HG03196 (cell line): ENCODE data around the gene ZNF534.
"Not testable (repeated sequence)": the region's sequence is repeated elsewhere in the genome, so short reads cannot be mapped to it uniquely, and the experiment has no call there.

Experiments
- ATAC-seq: cut with Tn5 transposase; IDR thresholded peaks from one replicate; pipeline ENCODE4 v1.9.1; 2021; ENCODE audit not compliant: unreplicated experiment

ZNF534 gene

GRCh38 chr19:52428937-52429336 is at the start of gene ZNF534:
TSS of gene ZNF534 (plus strand) at chr19:52429148. CDS start at chr19:52431475, 2,327 bp downstream.
- no peak for ATAC-seq

- ATAC-seq, result no peak
These were observed 37.8 kb upstream of the ZNF534 start for GRCh38 chr19:52391135-52391534.

- peak; percentile 90 for ATAC-seq
These were observed 31.5 kb upstream of the ZNF534 start, which contains the start of gene ZNF528 for GRCh38 chr19:52397310-52398080. TSS of gene ZNF528 (plus strand) at chr19:52397849. CDS start at chr19:52402014, 4,165 bp downstream.

GRCh38 chr19:52398081-52398441 is 30.9 kb upstream of the ZNF534 start:
- no peak for ATAC-seq

GRCh38 chr19:52410276-52410675 is 18.7 kb upstream of the ZNF534 start:
- no peak for ATAC-seq

GRCh38 chr19:52415711-52416110 is 13.2 kb upstream of the ZNF534 start:
- no peak for ATAC-seq

- ATAC-seq, result no peak
These were observed 13.2 kb downstream of the ZNF534 start for GRCh38 chr19:52442179-52442578.

GRCh38 chr19:52444506-52444905 is 15.6 kb downstream of the ZNF534 start:
- ATAC-seq, result no peak

- ATAC-seq, result no peak
These were observed 22.3 kb downstream of the ZNF534 start for GRCh38 chr19:52451241-52451640.

- no peak for ATAC-seq
These were observed 24.6 kb downstream of the ZNF534 start, which contains the start of gene ZNF578 for GRCh38 chr19:52453324-52454094. TSS of gene ZNF578 (plus strand) at chr19:52453553. CDS start at chr19:52501846, 48,293 bp downstream.

- ATAC-seq, result no peak
These were observed 36.0 kb downstream of the ZNF534 start for GRCh38 chr19:52464798-52465470.

- no peak for ATAC-seq
These were observed 44.9 kb downstream of the ZNF534 start for GRCh38 chr19:52473655-52474350.

- ATAC-seq, result no peak
These were observed 45.6 kb downstream of the ZNF534 start for GRCh38 chr19:52474351-52475127.

- ATAC-seq, result not testable (repeated sequence)
These were observed 55.3 kb downstream of the ZNF534 start for GRCh38 chr19:52484111-52484743.

- not testable (repeated sequence) for ATAC-seq
These were observed 56.1 kb downstream of the ZNF534 start for GRCh38 chr19:52485064-52485463.

- ATAC-seq, result not testable (repeated sequence)
These were observed 56.8 kb downstream of the ZNF534 start for GRCh38 chr19:52485561-52486240.

- ATAC-seq, result no peak
These were observed 63.4 kb downstream of the ZNF534 start for GRCh38 chr19:52492201-52492993.

GRCh38 chr19:52492994-52493470 is 64.1 kb downstream of the ZNF534 start:
- no peak for ATAC-seq
